ENCODE measurements around the gene ZNRD2.

The ZNRD2 gene

DNA sequence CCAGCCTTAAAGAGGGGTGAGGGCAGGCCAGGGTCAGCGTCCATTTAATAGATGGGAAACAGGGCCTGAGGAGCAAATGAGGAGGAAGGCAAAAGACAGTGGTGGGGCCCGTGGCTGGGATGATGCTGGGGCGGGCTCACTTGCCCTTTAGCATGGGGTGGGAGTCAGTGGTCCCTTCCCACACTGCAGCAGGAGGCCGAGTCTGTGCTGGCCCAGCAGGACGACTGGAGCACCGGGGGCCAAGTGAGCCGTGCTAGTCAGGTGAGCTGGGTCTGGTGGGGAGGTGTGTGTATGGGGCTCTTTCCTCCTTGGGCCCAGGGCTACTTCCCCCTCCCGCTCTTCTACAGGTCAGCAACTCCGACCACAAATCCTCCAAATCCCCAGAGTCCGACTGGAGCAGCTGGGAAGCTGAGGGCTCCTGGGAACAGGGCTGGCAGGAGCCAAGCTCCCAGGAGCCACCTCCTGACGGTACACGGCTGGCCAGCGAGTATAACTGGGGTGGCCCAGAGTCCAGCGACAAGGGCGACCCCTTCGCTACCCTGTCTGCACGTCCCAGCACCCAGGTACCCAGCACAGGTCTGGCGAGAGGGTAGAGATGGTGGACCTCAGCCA is 32.6 kb upstream of the ZNRD2 start:
- no peak for DNase-seq

DNA sequence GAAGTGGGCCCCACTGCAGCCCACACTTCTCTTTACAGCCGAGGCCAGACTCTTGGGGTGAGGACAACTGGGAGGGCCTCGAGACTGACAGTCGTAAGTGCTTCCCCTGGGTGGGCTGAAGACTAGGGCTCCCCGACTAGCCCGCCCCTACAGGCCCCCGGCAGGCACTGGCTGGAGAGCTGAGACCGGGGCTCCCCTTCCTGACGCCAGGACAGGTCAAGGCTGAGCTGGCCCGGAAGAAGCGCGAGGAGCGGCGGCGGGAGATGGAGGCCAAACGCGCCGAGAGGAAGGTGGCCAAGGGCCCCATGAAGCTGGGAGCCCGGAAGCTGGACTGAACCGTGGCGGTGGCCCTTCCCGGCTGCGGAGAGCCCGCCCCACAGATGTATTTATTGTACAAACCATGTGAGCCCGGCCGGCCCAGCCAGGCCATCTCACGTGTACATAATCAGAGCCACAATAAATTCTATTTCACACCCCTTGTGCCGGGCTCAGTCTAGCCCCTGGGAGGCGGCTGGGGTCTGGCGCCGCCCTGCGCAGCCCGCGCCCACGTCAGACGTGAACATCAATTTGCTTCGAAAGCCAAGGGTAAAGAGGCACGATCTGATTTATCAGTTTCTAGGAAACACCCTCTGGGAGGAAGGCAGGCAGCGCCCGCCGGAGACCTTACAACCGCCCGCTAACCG is 31.9 kb upstream of the ZNRD2 start:
- DNase-seq: no peak

DNA sequence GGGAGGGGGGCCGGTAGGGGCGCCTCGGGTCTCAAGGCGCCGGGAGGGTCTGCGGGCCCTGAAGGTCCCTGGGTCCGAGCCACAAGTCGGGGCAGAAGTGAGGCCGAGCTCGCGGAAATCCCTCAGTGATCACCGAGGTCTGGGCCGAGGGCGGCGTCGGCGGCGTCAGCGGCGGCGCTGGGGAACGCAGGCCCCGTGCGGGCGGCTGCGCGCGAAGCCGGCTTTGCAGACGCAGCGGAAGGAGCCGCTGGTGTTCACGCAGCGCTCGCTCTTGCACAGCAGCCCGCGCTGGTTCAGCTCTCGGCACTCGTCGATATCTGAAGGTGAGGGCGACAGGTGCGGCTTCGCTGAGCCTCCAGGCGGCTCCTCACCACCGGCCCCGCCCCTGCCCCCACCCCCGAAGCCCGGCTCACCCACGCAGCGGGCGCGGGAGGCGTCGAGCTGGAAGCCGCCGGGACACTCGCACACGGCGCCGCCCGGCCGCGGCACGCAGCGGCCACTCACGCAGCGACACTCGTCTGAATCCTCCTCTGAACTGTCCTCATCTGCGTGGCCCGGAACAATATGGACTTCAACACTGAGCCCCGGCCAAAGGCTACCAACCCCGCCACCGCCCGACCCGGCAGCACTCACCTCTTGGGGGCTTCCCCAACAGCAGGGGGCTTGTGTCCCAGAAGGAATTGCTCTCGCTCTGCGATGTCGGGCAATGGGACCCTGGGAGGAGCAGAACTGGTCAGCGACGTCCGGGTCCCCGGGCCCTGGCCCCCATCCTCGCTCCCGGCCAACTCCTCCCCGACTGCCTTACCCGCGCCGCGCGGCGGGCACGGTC is 31.1 kb upstream of the ZNRD2 start:
- DNase-seq: peak in 5 of 56 donors; percentile 18 to 33 (median 23)

DNA sequence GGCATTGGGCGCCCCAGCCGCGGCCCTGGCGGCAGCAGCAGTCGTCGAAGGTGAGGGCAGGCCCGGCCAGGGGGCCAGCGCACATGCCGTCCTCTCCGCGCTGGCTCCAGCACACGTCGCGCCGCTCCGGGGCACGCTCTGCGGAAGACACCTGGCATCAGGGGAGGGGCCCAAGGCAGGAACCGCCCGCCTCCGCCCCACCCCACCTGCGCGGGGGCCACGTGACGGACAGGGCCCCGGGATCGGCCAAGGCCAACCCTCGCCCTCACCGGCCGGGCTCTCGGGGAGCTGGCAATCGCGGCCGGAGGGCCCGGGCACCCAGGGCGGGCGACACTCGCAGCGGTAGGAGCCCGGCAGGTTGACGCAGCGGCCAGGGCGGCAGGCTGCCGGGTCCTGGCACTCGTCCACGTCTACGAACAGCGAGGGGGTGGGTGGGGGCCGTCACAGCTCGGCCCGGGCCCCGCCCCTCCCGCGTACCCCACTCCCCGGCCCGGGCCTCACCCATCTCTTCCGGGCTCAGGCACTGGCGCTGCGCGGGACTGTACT is 30.5 kb upstream of the ZNRD2 start:
- DNase-seq: peak in 2 of 56 donors; percentile 58 to 75

DNA sequence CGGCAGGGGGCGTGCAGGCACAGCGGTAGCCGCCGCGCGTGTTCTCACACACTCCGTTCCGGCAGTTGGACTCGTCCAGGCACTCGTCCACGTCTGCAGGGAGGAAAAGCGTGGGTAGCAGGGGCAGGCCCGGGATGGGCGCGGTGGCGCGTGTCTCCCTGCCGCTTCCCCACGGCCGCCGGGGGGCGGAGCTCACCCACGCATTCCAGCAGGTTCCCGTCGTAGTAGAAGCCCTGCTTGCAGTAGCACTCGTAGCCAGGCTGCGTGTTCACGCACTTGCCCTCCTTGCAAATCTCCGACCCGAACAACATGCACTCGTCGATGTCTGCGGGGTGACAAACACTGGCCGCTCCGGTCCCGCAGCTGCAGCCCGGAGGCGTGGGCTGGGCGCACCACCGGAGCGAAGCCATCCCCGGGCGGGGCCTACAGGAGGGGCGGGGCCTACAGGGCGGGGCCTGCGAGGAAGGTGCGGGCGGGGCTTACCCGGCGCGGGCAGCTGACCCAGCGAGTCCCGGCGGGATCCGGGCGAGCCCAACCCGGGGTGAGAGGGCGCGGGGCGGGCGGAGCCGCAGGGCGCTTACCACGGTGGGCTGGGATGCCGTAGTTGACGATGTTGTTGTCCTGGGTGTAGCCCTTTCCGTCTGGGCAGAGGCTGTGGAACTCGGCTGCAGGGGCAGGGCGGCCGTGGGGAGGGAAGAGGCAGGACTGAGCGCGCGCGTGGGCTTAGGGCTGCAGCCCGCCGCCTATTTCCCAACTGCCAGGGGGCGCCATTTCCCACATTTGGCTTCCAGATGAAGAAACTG is 29.8 kb upstream of the ZNRD2 start:
- DNase-seq: peak; percentile 64 to 97 (median 88)

DNA sequence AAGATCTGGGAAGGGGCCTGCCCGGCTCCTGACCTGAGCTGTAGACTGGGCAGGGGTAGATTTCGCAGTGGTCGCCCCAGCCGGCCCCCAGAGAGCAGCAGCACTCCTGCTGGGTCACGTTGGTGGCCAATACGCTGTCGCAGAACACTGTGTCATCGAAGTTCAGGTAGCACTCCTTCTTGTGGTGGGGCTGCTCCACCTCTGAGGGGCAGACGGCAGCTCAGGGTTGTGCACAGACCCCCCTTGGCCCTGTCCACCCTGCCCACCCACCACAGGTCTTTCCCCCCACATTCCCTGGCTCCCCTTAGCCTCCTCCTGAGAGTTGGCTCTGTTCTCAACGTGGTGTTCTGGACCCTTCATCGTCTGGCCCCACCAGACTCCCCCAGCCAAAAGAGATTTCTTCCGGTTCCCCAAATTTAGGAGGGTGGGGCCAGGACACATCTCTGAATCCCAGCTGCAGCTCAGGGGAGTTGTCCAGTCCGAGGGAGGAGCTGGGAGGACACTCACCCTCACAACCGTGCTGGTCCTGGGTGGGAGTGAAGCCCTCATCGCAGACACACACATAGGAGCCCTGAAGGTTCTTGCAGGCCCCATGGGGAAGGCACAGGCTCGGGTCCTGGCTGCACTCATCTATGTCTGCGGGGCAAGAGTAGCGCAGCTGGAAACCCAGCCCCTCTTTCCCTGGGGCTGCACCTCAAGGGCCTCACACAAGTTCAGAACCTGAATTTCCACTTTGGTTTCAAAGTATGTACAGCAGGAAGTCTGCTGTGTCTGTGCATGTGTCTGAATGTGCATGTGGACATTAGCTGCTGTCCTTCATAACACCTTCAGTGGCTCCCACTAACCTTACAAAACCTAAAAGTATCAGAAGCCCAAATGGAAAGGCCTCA is 28.9 kb upstream of the ZNRD2 start:
- no peak for DNase-seq

DNA sequence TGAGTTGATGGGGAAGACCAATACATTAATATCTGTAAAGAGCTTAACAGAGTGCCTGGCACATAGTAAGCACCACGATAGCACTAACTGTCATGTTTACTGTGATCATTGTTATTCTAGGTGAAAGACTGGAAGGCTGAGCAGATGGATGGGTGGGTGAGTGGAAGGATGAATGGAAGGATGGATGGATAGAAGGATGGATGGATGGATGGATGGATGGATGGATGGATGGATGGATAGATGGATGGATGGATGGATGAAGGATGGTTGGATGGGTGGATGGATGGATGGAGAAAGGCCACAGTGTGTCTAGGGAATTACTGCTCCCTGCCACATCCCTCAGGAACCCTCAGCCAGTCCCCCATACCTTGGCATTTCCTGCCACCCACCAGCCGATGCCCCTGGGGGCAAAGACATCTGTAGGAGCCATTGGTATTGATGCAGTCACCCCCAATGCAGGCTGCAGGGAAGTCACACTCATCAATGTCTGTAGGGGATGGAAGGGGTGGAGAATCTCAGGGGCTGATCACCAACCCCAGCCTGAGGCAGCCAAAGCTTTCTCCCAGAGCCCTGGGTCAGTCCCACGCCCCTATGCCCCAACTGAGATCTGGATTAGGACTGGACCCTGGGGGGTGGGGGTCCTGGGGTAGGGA is 27.4 kb upstream of the ZNRD2 start:
- DNase-seq: no peak

DNA sequence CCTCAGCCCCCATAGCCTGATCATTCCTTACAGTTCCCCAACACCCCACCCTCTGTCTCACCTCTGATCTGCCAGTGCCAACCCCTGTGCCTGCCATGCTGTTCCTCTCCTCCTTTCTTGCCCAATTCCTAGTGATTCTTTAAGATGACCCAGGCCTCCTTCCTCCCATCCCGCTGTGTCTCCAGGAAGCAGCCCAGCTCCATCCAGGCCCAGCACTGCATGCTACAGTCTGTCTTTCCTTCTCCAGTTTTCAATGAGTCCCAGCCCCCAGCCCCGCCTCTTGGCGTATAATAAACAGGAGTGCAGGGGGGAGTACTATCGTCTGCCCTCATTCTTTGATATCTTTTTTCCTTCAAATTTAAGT is 24.4 kb upstream of the ZNRD2 start:
- DNase-seq: no peak

DNA sequence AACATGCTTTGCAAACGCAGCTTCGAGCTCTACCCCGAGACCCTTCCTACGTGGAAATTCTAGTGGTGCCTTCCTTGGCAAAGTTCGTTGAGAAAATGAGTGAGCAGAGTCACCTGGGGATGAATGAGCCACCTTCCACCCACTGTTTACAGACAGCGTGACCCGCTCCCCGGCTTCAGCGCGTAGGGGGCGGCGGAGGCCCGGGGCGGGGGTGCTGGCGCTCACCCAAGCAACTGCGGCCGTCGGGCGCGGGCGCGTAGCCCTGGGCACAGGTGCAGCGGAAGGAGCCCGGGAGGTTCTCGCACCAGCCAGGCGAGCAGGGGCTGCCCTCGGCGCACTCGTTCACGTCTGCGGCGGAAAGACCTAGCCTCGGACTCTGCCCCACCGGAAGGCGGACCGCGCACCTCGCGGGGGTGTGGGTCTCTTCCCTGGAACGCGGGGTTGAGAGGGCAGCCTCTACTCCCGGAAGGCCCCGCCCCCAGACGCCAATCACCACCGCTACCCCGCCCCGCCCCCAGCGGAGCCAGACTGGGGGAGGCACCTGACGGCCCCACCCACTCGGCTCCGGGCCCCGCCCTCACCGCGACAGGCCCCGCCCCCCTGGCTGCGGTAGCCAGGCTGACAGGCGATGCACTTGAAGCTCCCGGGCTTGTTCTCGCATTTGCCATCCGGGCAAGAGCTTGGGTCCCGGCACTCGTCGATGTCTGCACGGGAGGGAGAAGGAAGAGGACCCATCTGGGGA is 23.9 kb upstream of the ZNRD2 start:
- peak in 19 of 56 donors; percentile 13 to 51 (median 33) for DNase-seq

DNA sequence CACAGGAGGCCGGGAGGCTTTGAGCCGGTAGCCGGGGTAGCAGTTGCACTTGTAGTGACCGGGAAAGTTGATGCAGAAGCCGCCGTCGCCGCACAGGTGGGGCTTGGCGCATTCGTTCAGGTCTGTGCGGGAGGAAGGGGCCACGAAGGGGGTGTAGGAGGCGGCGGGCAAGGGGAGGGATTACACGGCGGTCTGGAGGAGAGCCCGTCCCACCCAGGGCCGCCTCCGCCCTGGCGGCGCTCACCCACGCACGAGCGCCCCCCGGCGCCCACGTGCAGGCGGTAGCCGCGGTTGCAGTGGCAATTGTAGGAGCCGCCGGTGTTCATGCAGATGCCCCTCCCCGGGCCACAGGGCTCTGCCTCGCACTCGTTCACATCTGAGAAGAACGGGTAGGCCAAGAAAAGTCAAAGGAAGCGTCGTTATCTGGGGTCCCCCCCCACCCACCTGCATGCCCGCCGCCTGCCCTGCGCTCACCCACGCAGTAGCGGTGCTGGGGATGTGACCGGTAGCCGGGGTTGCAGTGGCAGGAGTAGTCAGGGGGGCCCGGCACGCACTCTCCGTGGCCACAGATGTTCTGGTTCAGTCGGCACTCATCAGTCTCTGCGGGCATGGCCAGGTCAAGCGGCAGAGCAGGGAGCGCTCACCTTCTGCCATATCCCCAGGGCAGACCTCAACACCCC is 22.7 kb upstream of the ZNRD2 start:
- no peak for DNase-seq

DNA sequence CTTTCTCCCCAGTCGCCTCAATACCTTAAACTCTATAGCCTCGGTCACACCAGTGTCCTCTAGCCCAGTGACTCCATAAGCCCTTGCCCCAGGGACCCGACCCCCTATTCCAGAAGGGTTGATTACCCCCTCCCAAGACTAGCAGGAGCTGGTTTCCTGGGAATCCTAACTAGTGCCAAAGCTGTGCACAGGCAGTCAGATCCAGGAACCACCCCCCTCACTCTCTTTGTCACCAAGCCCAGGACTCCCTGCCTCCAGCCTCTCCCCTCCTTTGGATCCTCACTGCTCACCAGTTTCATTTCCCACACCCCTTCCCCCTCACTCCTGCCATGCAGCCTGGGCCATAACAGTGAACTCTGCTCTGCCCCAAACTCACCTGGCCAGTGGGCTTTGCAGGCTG is 21.9 kb upstream of the ZNRD2 start:
- peak in 5 of 56 donors; percentile 12 to 31 (median 16) for DNase-seq

DNA sequence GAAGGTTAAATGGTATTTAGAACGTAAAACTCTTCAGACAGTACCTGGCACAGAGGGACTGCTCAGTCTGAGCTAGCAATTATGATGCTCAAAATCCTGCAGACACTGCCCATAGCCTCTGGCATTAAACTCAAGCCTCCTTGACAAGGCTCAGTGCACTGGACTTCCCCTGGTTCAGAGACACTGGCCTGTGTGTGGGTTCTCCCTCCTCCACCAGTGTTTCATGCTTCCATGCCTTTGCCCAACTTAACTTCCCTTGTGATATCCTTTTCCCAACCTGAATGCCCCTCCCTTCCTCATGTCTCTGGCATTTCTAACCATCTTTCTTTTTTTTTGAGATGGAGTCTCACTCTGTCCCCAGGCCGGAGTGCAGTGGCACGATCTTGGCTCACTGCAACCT is 21.2 kb upstream of the ZNRD2 start:
- DNase-seq: no peak

DNA sequence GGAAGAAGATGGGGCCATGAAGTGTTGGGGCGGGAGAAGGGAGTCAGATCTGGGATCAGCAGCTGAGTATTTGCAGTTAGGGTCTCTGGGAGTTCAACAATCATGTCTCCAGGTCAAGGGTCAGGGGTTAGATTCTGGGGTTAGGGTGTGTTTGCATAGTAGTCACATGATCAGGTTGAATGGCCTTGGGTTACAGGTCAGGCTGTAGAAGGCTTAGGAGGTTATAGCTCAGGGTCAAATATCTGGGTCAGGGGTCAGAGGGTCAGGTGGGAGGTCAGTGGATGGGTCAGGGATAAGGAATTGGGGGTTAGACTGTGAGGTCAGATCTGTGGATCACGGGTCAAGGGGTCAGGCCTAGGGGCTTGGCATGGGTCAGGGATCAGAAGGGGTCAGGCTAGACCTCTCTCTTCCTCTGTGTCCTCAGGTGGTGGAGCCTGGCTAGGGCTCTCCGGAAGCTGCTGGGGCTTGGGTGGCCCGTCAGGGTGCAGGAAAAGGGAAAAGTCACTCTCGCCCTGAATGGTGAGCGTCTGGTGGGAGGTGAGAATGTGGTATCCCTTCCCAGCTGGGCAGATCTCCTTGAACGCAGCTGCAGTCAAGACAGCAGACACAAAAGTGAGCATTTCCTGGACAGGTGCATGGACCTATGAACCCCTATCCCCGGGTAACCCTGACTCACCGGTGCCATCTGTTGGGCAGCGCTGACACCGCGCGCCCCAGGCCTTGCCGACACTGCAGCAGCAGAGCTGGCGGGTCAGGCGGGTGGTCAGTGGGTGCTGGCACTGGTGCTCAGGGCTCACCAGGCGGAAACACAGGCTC is 18.5 kb upstream of the ZNRD2 start:
- peak in 4 of 56 donors; percentile 20 to 43 (median 28) for DNase-seq

DNA sequence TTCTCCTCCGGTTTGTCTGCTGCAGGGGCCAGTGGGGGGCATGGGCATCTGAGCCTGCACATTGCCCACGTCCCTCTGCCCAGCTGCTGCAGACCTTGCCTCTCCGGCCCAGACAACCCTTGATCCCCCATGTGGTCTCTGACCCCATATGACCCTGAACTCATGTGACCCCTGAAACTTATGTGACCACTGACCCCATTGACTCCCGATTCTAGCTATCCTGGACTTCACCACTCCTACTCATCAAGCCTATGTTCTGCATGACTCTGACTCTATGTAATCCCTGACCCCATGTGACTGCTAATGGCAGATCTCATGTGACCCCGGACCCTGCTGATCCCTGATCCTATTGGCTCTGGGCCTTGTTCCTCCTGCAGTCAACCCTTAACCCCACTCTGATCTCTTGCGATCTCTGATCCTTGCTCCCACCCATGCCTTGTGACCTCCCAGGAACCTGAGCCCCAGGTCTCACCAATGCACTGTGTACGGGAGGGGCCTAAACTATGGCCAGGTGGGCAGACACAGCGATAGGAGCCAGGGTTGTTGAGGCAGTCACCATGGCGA is 17.8 kb upstream of the ZNRD2 start:
- no peak for DNase-seq

DNA sequence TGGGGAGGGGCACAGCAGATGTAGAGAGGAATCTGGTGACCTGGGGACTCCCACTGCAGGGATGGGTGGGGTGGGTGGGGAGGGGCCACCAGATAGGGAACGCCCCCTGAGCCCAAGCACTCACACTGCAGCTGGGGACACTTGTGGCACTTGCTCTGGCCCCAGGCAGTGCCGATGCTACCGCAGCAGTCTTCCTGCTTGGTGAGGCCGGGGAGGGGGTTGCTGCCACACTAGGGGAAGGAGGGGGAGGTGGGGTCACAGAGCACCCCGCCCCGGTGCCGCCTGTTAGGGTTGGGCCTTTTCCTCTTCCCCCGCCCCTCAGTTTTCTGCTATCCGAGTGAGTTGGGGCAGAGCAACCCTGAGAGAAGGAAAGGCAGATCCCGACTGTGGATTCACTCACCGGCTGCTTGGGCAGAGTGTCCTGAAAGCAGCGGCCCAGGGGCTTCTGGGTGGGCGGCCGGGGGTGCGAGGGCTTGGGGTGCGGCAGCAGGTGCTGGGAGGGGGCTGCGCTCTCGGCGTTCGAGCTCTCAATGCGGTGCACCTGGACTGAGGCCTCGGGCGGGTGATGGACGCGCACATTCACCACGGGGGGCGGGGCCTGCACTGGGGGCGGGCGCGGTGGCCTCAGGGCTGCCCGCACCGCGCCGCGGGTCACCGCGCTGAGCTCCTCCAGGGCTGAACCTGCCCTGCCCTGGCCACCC is 16.8 kb upstream of the ZNRD2 start:
- no peak for DNase-seq

DNA sequence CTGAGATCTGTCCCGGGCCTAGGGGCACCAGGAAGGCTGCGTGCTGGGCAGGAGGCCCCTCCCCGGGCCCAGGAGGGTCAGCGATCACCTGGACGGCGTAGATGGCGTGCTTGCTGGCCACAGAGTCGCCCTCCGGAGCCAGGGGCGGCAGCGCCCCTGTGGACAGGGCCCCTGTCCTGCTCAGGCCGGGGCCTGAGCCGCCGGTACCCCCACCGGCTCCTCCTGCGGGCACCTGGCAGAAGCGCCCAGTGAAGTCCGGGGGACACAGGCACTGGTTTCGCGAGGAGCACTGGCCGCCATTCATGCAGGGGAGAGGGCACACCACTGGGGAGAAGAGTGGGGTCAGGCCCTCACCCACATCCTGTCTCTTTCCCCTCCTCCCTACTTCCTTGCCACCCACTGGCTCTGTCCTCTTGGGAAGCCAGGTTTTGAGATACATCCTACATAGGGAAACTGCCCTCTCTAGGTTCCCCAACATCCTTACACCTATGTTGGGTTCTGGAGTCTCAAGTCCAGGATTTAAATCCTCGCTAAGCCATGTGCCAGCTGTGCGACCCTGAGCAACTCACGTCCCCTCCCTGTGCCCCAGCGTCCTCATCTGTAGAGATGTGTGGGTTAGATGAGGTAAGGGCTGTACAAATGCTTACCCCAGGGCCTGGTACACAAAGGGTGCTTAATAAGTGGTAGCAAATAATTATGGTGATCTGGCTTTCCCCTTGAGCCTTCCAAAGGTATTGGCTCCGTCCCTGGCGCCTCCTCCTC is 16.0 kb upstream of the ZNRD2 start:
- DNase-seq: no peak

Data from amygdala (tissue), 56 donors.